Fibroblast of villous mesenchyme (primary cell): ENCODE results near the gene DMAP1. TPM values are rescaled to one million over a fixed set of nuclear protein-coding genes. Genes with fewer than 3 reads are reported as not detected.
A peak's percentile ranks its signal among the peaks of the same experiment; 100 is the strongest.
"Not testable (repeated sequence)": the region's sequence is repeated elsewhere in the genome, so short reads cannot be mapped to it uniquely, and the experiment has no call there.

ENCODE experiments used
- DNase-seq: peaks from one replicate; pipeline ENCODE4 v3.0.0-alpha.2; 2010; ENCODE audit warnings: low read depth
- H3K4me3 ChIP-seq: 2 replicates; pipeline ENCODE4 v1.5.1; 2011; ENCODE audit warnings: low read depth, mild to moderate bottlenecking, low read length
- total RNA-seq: library from RNA; depleted of rRNA; stranded (reverse); fragments of >200 nt; gene quantifications from 2 replicates; pipeline ENCODE4 v1.2.3, GENCODE V29; 2012
- TF ChIP-seq, protein P1 (sequence below): IDR thresholded peaks from 2 replicates; pipeline ENCODE4 v1.5.1; 2012; ENCODE audit warnings: low read depth, mild to moderate bottlenecking, low read length; ENCODE audit not compliant: insufficient read depth

DMAP1 gene, protein sequence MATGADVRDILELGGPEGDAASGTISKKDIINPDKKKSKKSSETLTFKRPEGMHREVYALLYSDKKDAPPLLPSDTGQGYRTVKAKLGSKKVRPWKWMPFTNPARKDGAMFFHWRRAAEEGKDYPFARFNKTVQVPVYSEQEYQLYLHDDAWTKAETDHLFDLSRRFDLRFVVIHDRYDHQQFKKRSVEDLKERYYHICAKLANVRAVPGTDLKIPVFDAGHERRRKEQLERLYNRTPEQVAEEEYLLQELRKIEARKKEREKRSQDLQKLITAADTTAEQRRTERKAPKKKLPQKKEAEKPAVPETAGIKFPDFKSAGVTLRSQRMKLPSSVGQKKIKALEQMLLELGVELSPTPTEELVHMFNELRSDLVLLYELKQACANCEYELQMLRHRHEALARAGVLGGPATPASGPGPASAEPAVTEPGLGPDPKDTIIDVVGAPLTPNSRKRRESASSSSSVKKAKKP
- 14.7 and 19.0 TPM in 2 replicates for total RNA-seq

DNA sequence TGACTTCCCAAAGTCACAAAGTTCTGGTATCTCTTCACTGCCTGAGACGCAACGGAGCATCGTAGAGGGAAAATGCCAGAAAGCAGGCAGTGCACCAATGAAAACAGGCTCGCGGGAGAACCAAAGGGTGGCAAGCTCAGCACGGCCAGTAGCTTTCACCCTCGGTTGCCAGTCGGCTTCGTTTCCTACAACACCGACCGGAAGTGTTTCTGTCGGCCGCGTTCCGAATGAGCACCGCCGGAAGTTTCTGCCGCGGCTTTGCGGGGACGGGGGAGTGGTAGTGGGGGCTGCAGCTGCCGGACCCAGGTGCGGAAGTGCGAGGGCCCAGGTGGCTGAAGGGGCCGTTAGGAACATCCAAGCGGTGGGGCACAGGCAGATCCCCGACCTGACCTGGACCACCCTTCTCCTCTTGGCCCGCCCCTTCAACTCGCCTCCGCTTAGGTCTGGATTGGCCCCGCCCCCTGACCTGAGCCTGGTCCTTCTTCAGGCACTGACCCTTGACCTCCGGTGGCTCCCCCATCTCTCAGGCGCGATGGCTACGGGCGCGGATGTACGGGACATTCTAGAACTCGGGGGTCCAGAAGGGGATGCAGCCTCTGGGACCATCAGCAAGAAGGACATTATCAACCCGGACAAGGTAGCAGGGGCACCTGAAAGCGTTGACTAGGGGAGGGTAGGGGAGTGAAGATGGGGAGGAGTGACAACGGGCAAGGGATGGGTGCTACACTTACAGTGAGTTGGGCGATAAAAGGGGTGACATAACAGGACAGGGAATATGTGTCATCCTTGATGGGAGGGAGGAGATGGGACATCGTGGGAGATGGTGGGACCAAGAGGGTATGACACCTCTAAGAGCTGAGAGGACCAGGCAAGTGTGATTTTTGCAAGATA is at the start of gene DMAP1:
TSS of gene DMAP1 (plus strand) at position 250 of the 891 bp plus-strand sequence. CDS start at position 533, 283 bp downstream.
- DNase-seq, result peak; percentile 84
- H3K4me3 ChIP-seq, result peak within 1 kb of the TSS; percentile 97
- TF ChIP-seq, protein P1, sequence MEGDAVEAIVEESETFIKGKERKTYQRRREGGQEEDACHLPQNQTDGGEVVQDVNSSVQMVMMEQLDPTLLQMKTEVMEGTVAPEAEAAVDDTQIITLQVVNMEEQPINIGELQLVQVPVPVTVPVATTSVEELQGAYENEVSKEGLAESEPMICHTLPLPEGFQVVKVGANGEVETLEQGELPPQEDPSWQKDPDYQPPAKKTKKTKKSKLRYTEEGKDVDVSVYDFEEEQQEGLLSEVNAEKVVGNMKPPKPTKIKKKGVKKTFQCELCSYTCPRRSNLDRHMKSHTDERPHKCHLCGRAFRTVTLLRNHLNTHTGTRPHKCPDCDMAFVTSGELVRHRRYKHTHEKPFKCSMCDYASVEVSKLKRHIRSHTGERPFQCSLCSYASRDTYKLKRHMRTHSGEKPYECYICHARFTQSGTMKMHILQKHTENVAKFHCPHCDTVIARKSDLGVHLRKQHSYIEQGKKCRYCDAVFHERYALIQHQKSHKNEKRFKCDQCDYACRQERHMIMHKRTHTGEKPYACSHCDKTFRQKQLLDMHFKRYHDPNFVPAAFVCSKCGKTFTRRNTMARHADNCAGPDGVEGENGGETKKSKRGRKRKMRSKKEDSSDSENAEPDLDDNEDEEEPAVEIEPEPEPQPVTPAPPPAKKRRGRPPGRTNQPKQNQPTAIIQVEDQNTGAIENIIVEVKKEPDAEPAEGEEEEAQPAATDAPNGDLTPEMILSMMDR, result no peak

GRCh38 chr1:44168520-44169098 is 44.7 kb upstream of the DMAP1 start:
- DNase-seq, result no peak
- H3K4me3 ChIP-seq, result no peak overlapping the region
- TF ChIP-seq, protein P1, result no peak

GRCh38 chr1:44170281-44170823 is 42.9 kb upstream of the DMAP1 start:
- TF ChIP-seq, protein P1, result peak; percentile 25
- peak; percentile 37 for DNase-seq

GRCh38 chr1:44174630-44175029 is 38.6 kb upstream of the DMAP1 start:
- no peak overlapping the region for H3K4me3 ChIP-seq
- TF ChIP-seq, protein P1, result no peak
- DNase-seq, result no peak

More at GRCh38 chr1:44170281-44170823, 42.9 kb upstream of the DMAP1 start:
- H3K4me3 ChIP-seq, result no peak overlapping the region

- TF ChIP-seq, protein P1, result no peak
- no peak for DNase-seq
- no peak overlapping the region for H3K4me3 ChIP-seq
Measured at GRCh38 chr1:44200336-44200735, 12.9 kb upstream of the DMAP1 start.

DNA sequence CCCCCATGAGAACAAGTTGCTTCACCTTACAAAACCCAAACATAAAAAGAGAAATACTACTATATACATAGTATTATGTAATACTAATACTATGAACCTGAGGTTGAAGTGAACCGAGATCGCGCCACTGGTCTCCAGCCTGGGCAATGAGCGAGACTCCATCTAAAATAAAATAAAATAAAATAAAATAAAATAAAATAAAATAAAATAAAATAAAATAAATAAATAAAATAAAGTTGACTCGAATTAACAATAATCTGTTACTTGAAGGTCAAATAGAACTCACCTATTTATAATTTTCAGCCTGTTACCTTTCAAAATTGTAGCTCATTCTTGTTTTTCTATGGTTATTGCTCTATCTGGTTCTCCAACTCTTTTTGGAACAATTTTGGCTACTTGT is 6.7 kb upstream of the DMAP1 start:
- not testable (repeated sequence) for H3K4me3 ChIP-seq, DNase-seq

DNA sequence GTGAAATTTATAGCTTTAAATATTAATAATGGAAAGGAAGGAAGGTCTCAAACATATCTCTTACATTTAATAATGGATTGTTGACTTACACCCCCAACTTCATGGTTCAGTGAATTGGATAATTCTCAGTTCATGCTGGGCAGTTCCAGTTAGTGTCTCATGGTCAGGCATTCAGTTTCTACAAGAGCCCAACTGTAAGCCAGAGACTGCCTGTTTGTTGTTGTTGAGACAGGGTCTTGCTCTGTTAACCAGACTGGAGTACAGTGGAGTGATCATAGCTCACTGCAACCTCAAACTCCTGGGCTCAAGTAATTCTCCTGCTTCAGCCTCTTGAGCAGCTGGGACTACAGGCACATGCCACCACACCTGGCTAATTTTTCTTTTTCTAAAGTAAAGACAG is 5.0 kb upstream of the DMAP1 start:
- H3K4me3 ChIP-seq, result no peak overlapping the region
- TF ChIP-seq, protein P1, result no peak
- DNase-seq, result no peak
